Glutamatergic neuron (in vitro differentiated cells): ENCODE measurements around the gene C3orf22. TPM values are rescaled to one million over a fixed set of nuclear protein-coding genes. Genes with fewer than 3 reads are reported as not detected.

Experiments
- DNase-seq: peaks from one replicate; pipeline ENCODE4 v3.0.0; 2022
- H3K27ac Mint-ChIP-seq: one replicate; pipeline ENCODE4 v1.8.0; 2020; ENCODE audit warnings: mild to moderate bottlenecking, mixed read lengths, inconsistent platforms; ENCODE audit not compliant: unreplicated experiment
- H3K27me3 Mint-ChIP-seq: one replicate; pipeline ENCODE4 v1.8.0; 2020; ENCODE audit warnings: mild to moderate bottlenecking, moderate library complexity, mixed read lengths, inconsistent platforms; ENCODE audit not compliant: unreplicated experiment
- H3K36me3 Mint-ChIP-seq: one replicate; pipeline ENCODE4 v1.8.0; 2020; ENCODE audit warnings: mild to moderate bottlenecking, mixed read lengths, inconsistent platforms; ENCODE audit not compliant: unreplicated experiment
- H3K4me1 Mint-ChIP-seq: one replicate; pipeline ENCODE4 v1.8.0; 2020; ENCODE audit warnings: mild to moderate bottlenecking, low read depth, mixed read lengths, inconsistent platforms; ENCODE audit not compliant: unreplicated experiment
- H3K4me3 Mint-ChIP-seq: one replicate; pipeline ENCODE4 v1.8.0; 2020; ENCODE audit warnings: mild to moderate bottlenecking, mixed read lengths, inconsistent platforms; ENCODE audit not compliant: unreplicated experiment
- H3K9me3 Mint-ChIP-seq: one replicate; pipeline ENCODE4 v1.8.0; 2020; ENCODE audit warnings: mild to moderate bottlenecking, moderate library complexity, mixed read lengths, inconsistent platforms; ENCODE audit not compliant: unreplicated experiment
- total RNA-seq: library from RNA; stranded (reverse); fragmentation: NEBNext Ultra II Directional; extraction: Animal tissue kit (Norgen Biotek cat#: 25700); gene quantifications from one replicate; pipeline ENCODE4 v1.2.1, GENCODE V29; 2021; ENCODE audit not compliant: unreplicated experiment
- TF ChIP-seq, protein P1 (sequence below): fragments of 200-600 bp; sonication (generic); IDR thresholded peaks from one replicate; pipeline ENCODE4 v1.5.0; 2021; ENCODE audit not compliant: partially characterized antibody, unreplicated experiment

Gene C3orf22
- total RNA-seq, 1 donor from 2014 or later, result not detected

- Mint-ChIP-seq H3K4me1 (peaks cover 7% of the 10 kb centered on the region), H3K27ac (no peak overlapping the region), H3K27me3 (peaks cover 9% of the 10 kb centered on the region), H3K4me3 (no peak overlapping the region), H3K36me3 (peaks cover 6% of the 10 kb centered on the region), H3K9me3 (peaks cover 10% of the 10 kb centered on the region)
- peak; percentile 10 for DNase-seq
- TF ChIP-seq, protein P1, sequence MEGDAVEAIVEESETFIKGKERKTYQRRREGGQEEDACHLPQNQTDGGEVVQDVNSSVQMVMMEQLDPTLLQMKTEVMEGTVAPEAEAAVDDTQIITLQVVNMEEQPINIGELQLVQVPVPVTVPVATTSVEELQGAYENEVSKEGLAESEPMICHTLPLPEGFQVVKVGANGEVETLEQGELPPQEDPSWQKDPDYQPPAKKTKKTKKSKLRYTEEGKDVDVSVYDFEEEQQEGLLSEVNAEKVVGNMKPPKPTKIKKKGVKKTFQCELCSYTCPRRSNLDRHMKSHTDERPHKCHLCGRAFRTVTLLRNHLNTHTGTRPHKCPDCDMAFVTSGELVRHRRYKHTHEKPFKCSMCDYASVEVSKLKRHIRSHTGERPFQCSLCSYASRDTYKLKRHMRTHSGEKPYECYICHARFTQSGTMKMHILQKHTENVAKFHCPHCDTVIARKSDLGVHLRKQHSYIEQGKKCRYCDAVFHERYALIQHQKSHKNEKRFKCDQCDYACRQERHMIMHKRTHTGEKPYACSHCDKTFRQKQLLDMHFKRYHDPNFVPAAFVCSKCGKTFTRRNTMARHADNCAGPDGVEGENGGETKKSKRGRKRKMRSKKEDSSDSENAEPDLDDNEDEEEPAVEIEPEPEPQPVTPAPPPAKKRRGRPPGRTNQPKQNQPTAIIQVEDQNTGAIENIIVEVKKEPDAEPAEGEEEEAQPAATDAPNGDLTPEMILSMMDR, result no peak
These were observed 14.0 kb downstream of the C3orf22 start for GRCh38 chr3:126544596-126545281.

DNA sequence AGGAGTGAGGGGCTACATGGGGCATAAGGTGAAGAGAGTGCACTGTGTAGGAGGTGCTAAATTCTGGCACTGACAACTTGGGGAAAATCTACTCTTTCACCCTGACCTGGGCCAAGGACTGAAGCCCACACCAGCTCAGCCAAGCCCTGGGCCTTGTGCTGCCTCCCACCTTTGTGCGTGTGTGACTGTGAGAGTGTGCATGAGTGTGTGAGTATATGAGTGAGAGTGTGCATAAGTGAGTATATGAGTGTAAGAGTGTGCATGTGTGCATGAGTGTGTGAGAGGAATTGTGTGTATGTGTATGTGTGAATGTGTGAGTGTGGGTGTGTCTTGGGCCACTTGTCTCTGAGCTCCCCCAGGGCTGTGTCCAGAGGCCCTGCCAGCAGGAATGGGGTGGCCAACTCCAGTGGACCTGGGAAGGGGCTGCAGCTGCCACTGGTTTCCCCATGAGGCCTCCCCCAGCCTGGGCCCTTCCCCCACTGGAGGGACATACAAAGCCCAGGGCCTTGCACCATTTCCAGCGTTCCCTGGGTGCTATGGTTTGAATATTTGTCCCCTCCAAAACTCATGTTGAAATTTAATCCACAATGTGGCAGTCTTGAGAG, 15.2 kb downstream of the C3orf22 start:
- TF ChIP-seq, protein P1, result no peak
- Mint-ChIP-seq H3K4me1 (peaks cover 7% of the 10 kb centered on the region), H3K27ac (no peak overlapping the region), H3K9me3 (peaks cover 10% of the 10 kb centered on the region), H3K36me3 (peaks cover 6% of the 10 kb centered on the region), H3K27me3 (peaks cover 9% of the 10 kb centered on the region), H3K4me3 (no peak overlapping the region)
- DNase-seq, result peak; percentile 6

- Mint-ChIP-seq H3K9me3 (peaks cover 9% of the 10 kb centered on the region), H3K4me3 (no peak overlapping the region), H3K4me1 (peaks cover 7% of the 10 kb centered on the region), H3K36me3 (peaks cover 6% of the 10 kb centered on the region), H3K27ac (no peak overlapping the region), H3K27me3 (peaks cover 9% of the 10 kb centered on the region)
- TF ChIP-seq, protein P1, result no peak
- peak; percentile 10 for DNase-seq
These were observed 16.1 kb downstream of the C3orf22 start for GRCh38 chr3:126542340-126543241.

DNA sequence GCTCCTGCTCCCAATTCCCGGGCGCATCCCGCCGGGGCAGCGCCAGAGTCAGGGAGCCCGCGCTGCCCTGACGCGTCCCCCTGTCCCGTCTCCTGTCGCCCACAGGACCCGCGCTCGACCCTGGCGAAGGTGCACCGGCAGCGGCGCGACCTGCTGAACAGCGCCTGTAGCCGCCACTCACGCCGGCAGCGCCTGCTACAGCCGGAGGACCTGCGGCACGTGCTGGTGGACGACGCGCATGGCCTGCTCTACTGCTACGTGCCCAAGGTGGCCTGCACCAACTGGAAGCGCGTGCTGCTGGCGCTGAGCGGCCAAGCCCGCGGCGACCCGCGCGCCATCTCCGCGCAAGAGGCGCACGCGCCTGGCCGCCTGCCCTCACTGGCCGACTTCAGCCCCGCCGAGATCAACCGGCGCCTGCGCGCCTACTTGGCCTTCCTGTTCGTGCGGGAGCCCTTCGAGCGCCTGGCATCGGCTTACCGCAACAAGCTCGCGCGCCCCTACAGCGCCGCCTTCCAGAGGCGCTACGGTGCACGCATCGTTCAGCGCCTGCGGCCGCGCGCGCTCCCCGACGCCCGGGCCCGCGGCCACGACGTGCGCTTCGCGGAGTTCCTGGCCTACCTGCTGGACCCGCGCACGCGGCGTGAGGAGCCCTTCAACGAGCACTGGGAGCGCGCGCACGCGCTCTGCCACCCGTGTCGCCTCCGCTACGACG, 16.9 kb downstream of the C3orf22 start:
- DNase-seq, result peak; percentile 2
- peaks cover 7% of the 10 kb centered on the region for H3K4me1 Mint-ChIP-seq
- H3K9me3 Mint-ChIP-seq, result peaks cover 8% of the 10 kb centered on the region
- no peak overlapping the region for H3K4me3 Mint-ChIP-seq
- H3K36me3 Mint-ChIP-seq, result peaks cover 6% of the 10 kb centered on the region
- H3K27ac Mint-ChIP-seq, result no peak overlapping the region
- TF ChIP-seq, protein P1, result no peak
- peaks cover 9% of the 10 kb centered on the region for H3K27me3 Mint-ChIP-seq
